ENCODE data around the gene CLEC7A.

DNA sequence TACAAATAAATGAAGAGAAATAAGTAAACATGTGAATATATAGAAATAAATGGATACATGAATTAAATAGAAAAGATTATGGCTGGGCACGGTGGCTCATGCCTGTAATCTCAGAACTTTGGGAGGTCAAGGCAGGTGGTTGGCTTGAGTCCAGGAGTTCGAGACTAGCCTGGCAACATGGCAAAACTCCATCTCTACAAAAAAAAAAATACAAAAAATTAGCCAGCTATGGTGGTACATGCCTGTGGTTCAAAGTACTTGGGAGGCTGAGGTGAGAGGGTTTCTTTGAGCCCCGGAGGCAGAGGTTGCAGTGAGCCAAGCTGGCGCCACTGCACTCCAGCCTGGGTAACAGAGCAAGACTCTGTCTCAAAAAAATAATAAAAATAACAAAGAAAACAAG, 5.1 kb upstream of the CLEC7A start:
- TF ChIP-seq POLR2A (IDR thresholded peaks at IDR 0.05; ENCODE audit: low read length) (no peak), MYC (IDR thresholded peaks at IDR 0.05; ENCODE audit: borderline replicate concordance, low read length) (no peak), ESRRA (IDR thresholded peaks at IDR 0.05; ENCODE audit: borderline replicate concordance, low read length) (no peak), POLR2AphosphoS2 (conservative IDR thresholded peaks at IDR 0.05; ENCODE audit: low read length) (no peak), HDAC2 (IDR thresholded peaks at IDR 0.05) (no peak), KDM1A (IDR thresholded peaks at IDR 0.05; ENCODE audit: low read depth) (no peak), HOXB13 (CRISPR knock-in tag; IDR thresholded peaks at IDR 0.05; ENCODE audit: low read depth) (no peak), RAD21 (conservative IDR thresholded peaks at IDR 0.05 in 1 of 2, IDR thresholded peaks at IDR 0.05 in 1 of 2) (no peak)
- TF ChIP-seq, protein P1, sequence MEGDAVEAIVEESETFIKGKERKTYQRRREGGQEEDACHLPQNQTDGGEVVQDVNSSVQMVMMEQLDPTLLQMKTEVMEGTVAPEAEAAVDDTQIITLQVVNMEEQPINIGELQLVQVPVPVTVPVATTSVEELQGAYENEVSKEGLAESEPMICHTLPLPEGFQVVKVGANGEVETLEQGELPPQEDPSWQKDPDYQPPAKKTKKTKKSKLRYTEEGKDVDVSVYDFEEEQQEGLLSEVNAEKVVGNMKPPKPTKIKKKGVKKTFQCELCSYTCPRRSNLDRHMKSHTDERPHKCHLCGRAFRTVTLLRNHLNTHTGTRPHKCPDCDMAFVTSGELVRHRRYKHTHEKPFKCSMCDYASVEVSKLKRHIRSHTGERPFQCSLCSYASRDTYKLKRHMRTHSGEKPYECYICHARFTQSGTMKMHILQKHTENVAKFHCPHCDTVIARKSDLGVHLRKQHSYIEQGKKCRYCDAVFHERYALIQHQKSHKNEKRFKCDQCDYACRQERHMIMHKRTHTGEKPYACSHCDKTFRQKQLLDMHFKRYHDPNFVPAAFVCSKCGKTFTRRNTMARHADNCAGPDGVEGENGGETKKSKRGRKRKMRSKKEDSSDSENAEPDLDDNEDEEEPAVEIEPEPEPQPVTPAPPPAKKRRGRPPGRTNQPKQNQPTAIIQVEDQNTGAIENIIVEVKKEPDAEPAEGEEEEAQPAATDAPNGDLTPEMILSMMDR (IDR thresholded peaks at IDR 0.05): no peak
- TF ChIP-seq, protein P2, sequence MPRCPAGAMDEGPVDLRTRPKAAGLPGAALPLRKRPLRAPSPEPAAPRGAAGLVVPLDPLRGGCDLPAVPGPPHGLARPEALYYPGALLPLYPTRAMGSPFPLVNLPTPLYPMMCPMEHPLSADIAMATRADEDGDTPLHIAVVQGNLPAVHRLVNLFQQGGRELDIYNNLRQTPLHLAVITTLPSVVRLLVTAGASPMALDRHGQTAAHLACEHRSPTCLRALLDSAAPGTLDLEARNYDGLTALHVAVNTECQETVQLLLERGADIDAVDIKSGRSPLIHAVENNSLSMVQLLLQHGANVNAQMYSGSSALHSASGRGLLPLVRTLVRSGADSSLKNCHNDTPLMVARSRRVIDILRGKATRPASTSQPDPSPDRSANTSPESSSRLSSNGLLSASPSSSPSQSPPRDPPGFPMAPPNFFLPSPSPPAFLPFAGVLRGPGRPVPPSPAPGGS (IDR thresholded peaks at IDR 0.05): no peak
